ENCODE data around the gene REELD1.

DNA sequence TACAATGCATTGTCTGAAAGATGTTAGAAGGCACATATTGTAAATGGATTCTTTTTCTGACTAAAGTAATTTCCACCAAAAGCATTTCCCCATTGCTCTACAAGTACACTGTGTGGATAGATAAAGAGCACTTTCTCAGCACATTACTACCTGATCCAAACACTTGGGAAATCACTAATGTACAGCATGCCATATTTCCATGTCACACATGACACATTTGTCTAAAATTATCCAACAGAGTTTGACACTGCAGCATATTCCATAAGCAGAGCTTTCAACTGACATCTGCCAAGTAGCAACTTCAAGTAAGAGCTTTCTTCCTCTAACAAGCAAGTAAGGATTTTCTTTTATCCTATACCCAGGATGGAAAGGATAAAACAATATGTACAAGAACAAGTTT, 49.5 kb downstream of the REELD1 start:
- TF ChIP-seq ZNF507 (tag; conservative IDR thresholded peaks at IDR 0.05) (no peak), SP1 (CRISPR knock-in tag; IDR thresholded peaks at IDR 0.05) (no peak), TEAD1 (CRISPR knock-in tag; IDR thresholded peaks at IDR 0.05) (no peak), POLR2A (conservative IDR thresholded peaks at IDR 0.05) (no peak), KDM1A (IDR thresholded peaks at IDR 0.05) (no peak), NRF1 (conservative IDR thresholded peaks at IDR 0.05 in 1 of 2, IDR thresholded peaks at IDR 0.05 in 1 of 2) (no peak)

Measured in K562 (cell line).